Skeletal muscle satellite cell (primary cell): ENCODE data around the gene ENOX1.

Source experiments
- H3K27me3 ChIP-seq: 2 replicates; pipeline ENCODE4 v1.7.0; 2013; ENCODE audit warnings: low read length; ENCODE audit not compliant: control insufficient read depth, insufficient read depth
- H3K36me3 ChIP-seq: 2 replicates; pipeline ENCODE4 v1.7.0; 2013; ENCODE audit warnings: mild to moderate bottlenecking, control low read depth, low read length; ENCODE audit not compliant: insufficient read depth
- H3K4me1 ChIP-seq: 2 replicates; pipeline ENCODE4 v1.7.0; 2013; ENCODE audit warnings: low read length; ENCODE audit not compliant: control insufficient read depth, insufficient read depth
- H3K4me2 ChIP-seq: 2 replicates; pipeline ENCODE4 v1.7.0; 2013; ENCODE audit warnings: mild to moderate bottlenecking, low read length
- H3K4me3 ChIP-seq: 2 replicates; pipeline ENCODE4 v1.7.0; 2013; ENCODE audit warnings: low read length
- H3K9ac ChIP-seq: 2 replicates; pipeline ENCODE4 v1.7.0; 2013; ENCODE audit warnings: mild to moderate bottlenecking, low read depth, low read length, moderate library complexity
- H3K9me3 ChIP-seq: replicated peaks from 2 replicates; pipeline ENCODE4 v1.7.0; 2013; ENCODE audit warnings: mild to moderate bottlenecking, control low read depth, low read length

The ENOX1 gene

DNA sequence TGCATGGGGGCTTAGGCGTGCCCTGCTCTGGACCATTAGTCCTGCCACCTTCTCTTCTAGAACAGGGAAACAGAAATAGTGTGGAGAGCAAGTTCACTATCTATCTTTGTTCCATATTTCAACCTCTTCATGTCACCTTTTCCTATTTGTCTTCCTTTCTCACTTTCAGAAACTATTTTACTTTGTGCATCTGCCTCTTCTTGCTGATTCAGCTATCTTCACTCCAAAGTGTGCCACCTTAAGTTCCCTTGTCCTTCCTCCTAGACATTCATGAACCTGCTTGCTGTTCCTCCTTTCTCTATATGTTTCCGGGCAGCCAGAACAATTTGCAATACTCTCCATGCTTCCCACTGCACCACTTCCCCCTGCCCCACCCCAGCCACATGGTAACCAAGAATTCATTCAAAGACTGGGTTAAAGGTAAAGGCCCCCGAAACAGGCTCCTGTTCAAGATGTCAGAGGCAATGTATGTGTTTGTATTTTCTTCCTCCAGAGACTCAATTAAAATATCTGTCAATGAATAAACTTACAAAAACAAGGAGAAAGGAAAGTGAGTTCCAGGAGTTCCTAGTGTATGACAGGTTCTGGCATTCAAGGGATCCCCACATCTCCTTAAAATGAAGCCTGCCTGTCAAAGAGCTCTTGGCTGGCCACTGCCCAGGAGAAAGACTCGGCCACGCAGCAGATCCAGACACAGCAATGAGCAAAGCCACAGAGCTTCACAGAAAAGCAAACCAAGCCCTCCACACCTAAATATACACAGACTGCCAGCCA lies 495.3 kb downstream of the ENOX1 start:
- H3K4me1 ChIP-seq = peaks cover 27% of the 10 kb centered on the region
- H3K4me3 ChIP-seq = no peak overlapping the region
- no peak overlapping the region for H3K9ac ChIP-seq
- no peaks in the 10 kb centered on the region for H3K36me3 ChIP-seq
- no peaks in the 10 kb centered on the region for H3K9me3 ChIP-seq
- H3K4me2 ChIP-seq = no peak overlapping the region
- no peaks in the 10 kb centered on the region for H3K27me3 ChIP-seq

DNA sequence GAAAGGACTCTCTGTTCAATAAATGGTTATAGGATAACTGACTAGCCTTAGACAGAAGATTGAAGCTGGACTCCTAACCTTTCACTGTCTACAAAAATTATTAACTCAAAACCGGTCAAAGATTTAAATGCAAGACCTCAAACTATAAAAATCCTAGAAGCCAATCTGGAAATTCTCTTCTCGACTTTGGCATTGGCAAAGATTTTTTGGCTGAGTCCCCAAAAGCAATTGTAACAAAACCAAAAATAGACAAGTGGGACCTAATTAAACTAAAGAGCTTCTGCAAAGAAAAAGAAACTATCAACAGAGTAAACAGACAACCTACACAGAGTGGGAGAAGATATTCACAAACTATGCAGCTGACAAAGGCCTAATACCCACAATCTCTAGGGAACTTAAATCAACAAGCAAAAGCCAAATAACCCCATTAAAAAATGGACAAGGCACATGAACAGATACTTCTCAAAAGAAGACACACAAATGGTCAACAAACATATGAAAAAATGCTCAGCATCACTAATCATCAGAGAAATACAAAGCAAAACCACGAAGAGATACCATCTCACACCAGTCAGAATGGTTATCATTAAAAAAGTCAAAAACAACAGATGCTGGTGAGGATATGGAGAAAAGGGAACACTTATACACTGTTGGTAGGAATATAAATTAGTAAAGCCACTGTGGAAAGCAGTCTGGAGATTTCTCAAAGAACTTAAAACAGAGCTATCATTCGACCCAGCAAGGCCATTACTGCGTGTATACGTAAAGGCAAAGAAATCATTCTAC lies 497.1 kb downstream of the ENOX1 start:
- H3K4me2 ChIP-seq = no peak overlapping the region
- no peak overlapping the region for H3K4me3 ChIP-seq
- no peaks in the 10 kb centered on the region for H3K36me3 ChIP-seq
- no peaks in the 10 kb centered on the region for H3K27me3 ChIP-seq
- no peaks in the 10 kb centered on the region for H3K9me3 ChIP-seq
- peaks cover 39% of the 10 kb centered on the region for H3K4me1 ChIP-seq
- no peak overlapping the region for H3K9ac ChIP-seq

DNA sequence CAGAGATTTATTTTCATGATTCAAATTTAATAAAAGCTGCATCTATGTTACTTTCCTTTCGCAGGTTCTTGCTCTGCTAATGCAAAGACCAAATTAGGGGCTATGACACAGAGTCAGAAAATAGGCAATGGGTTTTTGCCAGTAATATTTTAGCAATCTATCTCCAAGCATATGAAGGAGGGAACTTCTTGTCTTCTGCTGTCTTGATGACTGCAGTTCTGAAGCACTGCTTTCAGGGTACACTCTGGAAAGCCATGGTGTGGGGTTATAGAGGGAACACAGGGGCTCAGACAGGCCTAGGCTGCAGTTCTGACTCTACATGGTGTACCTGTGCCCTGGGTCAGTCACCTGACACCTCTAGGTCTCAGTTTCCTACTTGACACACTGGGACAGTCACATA lies 500.0 kb downstream of the ENOX1 start:
- no peak overlapping the region for H3K9ac ChIP-seq
- no peak overlapping the region for H3K4me3 ChIP-seq
- no peaks in the 10 kb centered on the region for H3K9me3 ChIP-seq
- H3K4me2 ChIP-seq = no peak overlapping the region
- H3K4me1 ChIP-seq = peaks cover 38% of the 10 kb centered on the region
- H3K27me3 ChIP-seq = no peaks in the 10 kb centered on the region
- H3K36me3 ChIP-seq = no peaks in the 10 kb centered on the region

DNA sequence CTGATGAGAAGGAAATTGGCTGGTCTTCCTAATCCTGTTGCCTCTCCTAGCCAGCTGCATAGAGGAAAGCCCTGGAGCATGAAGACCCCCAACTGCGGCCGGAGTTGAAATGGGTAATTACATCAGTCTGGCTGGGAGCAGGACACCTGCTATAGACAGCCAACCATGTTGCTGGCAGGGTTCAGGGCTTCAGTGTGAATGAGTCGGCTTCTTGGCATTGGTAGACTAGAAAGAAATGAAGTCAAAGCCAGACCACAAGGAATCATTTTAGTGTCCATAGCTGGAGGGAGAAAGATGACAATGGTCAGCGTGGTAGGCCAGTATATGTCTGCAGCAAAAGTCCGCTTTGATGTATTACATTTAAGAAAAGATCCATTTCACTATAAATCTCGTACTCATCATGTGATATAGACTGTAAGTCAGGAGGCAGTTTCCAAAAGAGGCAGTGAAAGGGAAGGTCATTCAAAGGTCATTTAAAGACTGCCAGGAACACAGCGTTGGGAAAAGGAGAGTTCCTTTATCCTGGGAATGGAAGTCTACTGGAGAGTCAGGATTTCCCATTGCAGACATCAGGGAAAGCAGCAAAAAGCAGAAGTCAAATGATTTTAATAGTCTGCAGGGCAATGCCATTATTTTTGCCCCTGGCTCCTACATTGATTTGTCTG lies 500.7 kb downstream of the ENOX1 start:
- H3K36me3 ChIP-seq = no peaks in the 10 kb centered on the region
- H3K4me1 ChIP-seq = peaks cover 37% of the 10 kb centered on the region
- no peaks in the 10 kb centered on the region for H3K27me3 ChIP-seq
- no peak overlapping the region for H3K9ac ChIP-seq
- H3K4me3 ChIP-seq = no peak overlapping the region
- no peaks in the 10 kb centered on the region for H3K9me3 ChIP-seq
- no peak overlapping the region for H3K4me2 ChIP-seq

DNA sequence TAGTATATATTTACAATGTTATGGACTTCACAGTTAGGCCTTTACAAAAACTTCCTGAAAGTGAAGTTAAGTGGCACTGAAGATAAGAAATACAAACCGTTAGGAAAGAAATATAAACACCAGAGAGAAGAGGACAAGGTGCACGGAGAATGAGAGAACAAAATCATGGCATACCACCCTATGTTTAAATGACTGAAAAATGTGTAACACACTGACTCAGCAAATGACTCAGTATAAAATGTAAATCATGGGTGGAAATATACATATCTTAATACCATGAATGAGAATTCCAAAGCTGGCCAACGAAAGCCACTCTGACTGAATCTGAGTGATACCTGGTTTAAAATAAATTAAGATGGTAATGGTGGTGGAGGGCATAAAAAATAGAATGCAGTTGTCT lies 502.6 kb downstream of the ENOX1 start:
- no peaks in the 10 kb centered on the region for H3K27me3 ChIP-seq
- H3K9me3 ChIP-seq = no peaks in the 10 kb centered on the region
- H3K4me2 ChIP-seq = peak overlapping the region; percentile 33
- H3K4me1 ChIP-seq = peaks cover 29% of the 10 kb centered on the region
- H3K36me3 ChIP-seq = no peaks in the 10 kb centered on the region
- no peak overlapping the region for H3K9ac ChIP-seq
- no peak overlapping the region for H3K4me3 ChIP-seq

DNA sequence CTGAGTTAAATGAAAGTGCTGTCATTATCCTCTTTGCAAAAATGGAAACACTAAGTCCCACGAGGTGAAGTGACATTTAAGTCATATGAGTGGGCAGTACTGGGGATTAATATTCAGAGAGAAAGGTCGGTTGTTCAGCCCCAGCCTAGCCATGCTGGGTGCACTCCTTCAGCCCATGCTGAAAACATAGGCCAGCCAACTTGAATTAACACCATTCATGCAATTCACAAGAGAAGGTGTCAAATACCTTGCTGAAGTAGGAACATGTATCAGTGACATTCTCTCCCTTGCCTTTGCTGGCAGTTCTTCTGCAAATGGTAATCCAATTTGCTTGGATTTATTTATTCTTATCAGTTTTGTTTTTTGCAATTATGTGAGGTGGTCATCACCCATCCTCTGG lies 507.1 kb downstream of the ENOX1 start:
- Histone ChIP-seq H3K36me3 (no peaks in the 10 kb centered on the region), H3K4me2 (no peak overlapping the region), H3K9me3 (no peaks in the 10 kb centered on the region), H3K4me3 (no peak overlapping the region), H3K4me1 (peaks cover 15% of the 10 kb centered on the region), H3K9ac (no peak overlapping the region), H3K27me3 (no peaks in the 10 kb centered on the region)

DNA sequence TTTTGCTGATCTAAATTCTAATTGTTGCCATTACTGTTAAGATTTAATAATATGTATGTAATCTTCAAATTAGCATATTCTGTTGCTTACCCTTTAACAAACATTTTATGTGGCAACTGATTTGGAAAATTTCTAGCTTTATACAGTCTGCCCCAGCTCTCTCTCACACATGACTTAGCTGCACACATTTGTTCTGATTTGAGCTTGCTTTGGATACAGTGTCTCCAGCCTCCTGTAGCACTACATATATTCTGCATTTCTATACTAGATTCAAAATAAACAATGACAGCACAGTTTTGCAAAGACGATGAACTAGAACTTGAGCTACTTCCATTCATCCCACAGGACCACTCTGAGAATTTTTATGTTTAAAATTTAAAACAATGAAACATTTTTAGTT lies 508.6 kb downstream of the ENOX1 start:
- Histone ChIP-seq H3K9me3 (no peaks in the 10 kb centered on the region), H3K9ac (no peak overlapping the region), H3K4me1 (peaks cover 5% of the 10 kb centered on the region), H3K4me2 (no peak overlapping the region), H3K4me3 (no peak overlapping the region), H3K27me3 (no peaks in the 10 kb centered on the region), H3K36me3 (no peaks in the 10 kb centered on the region)

DNA sequence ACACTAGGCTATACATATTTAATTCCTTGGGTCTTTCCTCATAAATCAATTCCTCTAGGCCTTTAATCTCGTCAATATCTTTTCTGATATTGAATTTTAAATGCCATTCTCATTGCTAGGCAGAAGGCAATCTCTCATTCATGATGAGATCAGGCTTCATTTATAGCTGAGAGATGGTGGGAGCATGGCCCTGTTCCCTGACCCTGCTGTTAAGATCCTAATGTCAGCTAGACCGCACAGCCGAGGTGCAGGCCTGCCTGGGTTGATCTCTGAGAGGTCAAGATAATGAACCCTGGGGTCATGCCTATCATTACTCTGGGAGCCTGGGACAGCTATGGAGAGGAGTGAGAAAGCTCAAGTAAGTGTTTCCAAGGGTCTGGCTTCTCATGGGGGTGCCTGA lies 509.6 kb downstream of the ENOX1 start:
- Histone ChIP-seq H3K4me3 (no peak overlapping the region), H3K4me1 (peaks cover 9% of the 10 kb centered on the region), H3K9me3 (no peaks in the 10 kb centered on the region), H3K4me2 (no peak overlapping the region), H3K27me3 (no peaks in the 10 kb centered on the region), H3K9ac (no peak overlapping the region), H3K36me3 (no peaks in the 10 kb centered on the region)

DNA sequence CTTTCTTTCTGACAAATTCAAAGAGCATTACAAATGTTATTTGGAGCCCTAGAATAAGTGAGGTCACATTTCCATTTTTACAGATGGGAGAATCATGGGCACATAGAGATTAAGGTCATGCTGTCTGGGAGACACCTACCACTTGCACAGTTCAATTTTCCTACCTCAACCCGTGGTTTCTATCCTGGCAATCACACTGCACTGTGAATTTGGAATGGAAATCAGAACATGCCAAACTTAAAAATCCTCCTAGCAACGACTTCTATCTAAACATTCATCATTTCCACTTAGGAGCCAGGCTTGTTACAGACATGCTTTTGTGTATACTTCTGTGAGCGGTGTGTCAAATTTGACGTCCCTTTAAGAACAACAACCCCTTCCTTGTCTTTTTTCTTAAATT lies 511.9 kb downstream of the ENOX1 start:
- H3K4me2 ChIP-seq = no peak overlapping the region
- H3K36me3 ChIP-seq = no peaks in the 10 kb centered on the region
- H3K4me1 ChIP-seq = peaks cover 17% of the 10 kb centered on the region
- H3K9me3 ChIP-seq = no peaks in the 10 kb centered on the region
- no peak overlapping the region for H3K4me3 ChIP-seq
- no peak overlapping the region for H3K9ac ChIP-seq
- no peaks in the 10 kb centered on the region for H3K27me3 ChIP-seq

DNA sequence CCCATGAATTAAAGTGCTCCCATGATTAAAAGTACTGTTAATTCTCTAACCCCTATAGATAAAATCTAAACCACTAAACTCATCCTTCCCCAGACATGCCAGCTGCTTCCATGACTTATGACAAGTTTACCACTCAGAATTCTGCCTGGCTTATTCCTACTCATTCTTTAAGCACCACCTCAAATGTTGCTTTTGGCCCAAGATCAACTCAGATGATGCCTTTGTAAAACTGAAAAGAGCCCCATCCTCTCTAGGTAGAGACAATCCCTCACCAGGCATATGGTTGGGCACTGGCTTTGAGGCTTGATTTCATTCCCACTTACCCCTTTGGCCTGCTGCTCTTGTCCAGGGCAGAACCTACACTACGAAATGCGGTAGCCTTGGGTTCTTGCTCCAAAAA lies 513.4 kb downstream of the ENOX1 start:
- Histone ChIP-seq H3K9ac (no peak overlapping the region), H3K36me3 (no peaks in the 10 kb centered on the region), H3K4me3 (no peak overlapping the region), H3K27me3 (no peaks in the 10 kb centered on the region), H3K4me1 (peaks cover 31% of the 10 kb centered on the region), H3K4me2 (no peak overlapping the region), H3K9me3 (no peaks in the 10 kb centered on the region)

DNA sequence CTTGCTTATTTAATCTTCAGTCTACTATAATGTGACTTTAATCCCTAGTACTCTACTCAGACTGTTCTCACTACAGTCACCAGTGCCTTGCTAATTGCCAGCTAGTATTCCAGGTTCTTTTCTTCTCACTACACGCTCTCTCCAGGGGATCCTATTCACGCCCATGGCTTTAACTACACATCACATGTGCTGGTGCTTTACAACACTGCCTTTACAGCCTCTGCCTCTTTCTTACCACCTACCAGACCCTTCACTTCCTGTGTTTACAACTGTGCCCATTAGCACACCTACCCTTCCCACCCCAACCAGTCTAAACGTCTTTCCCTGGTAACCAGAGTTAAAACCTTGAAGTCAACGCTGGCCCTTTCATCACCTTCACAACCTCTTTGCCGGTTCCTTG lies 513.9 kb downstream of the ENOX1 start:
- H3K4me1 ChIP-seq = peaks cover 36% of the 10 kb centered on the region
- H3K4me2 ChIP-seq = no peak overlapping the region
- no peak overlapping the region for H3K4me3 ChIP-seq
- no peaks in the 10 kb centered on the region for H3K27me3 ChIP-seq
- H3K9me3 ChIP-seq = no peaks in the 10 kb centered on the region
- H3K36me3 ChIP-seq = no peaks in the 10 kb centered on the region
- H3K9ac ChIP-seq = no peak overlapping the region
